C4-2B (cell line): Measurements from ENCODE around the gene SLC16A5.

Experiments
- ZFX ChIP-seq: fragments of 450-650 bp; IDR thresholded peaks from 2 replicates; pipeline ENCODE4 v1.6.1; 2017
- TF ChIP-seq, protein P1 (sequence below): fragments of 450-650 bp; conservative IDR thresholded peaks from 2 replicates; pipeline ENCODE4 v1.5.1; 2017; ENCODE audit warnings: mild to moderate bottlenecking

DNA sequence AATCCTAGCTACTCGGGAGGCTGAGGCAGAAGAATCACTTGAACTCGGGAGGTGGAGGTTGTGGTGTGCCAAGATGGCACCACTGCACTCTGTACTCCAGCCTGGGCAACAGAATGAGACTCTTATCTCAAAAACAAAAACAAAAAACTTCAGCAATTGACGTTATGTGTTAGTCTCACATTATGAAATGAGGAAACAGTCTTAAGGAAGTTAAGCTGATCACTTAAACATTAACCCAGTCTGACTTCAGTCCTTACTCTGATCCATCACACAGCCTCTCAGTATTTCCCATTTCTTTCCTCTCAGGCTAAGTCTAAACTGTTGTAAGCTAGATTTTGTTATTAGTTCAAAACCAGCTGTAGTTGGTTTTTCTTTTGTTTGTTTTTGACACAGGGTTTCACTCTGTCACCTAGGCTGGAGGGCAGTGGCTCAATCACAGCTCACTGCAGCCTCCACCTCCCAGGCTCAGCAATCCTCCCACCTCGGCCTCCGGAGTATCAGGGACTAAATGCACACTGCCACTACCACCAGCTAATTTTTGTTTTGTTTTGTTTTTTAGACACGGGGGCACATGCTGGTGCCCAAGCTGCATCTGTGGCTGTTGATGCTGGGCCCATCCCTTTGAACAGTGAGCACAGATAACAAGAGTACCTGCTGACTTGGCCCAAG lies 60.3 kb downstream of the SLC16A5 start:
- TF ChIP-seq, protein P1, sequence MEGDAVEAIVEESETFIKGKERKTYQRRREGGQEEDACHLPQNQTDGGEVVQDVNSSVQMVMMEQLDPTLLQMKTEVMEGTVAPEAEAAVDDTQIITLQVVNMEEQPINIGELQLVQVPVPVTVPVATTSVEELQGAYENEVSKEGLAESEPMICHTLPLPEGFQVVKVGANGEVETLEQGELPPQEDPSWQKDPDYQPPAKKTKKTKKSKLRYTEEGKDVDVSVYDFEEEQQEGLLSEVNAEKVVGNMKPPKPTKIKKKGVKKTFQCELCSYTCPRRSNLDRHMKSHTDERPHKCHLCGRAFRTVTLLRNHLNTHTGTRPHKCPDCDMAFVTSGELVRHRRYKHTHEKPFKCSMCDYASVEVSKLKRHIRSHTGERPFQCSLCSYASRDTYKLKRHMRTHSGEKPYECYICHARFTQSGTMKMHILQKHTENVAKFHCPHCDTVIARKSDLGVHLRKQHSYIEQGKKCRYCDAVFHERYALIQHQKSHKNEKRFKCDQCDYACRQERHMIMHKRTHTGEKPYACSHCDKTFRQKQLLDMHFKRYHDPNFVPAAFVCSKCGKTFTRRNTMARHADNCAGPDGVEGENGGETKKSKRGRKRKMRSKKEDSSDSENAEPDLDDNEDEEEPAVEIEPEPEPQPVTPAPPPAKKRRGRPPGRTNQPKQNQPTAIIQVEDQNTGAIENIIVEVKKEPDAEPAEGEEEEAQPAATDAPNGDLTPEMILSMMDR, result no peak
- TF ChIP-seq ZFX, result no peak
